Psoas muscle (tissue), 8 donors: Measurements from ENCODE around the gene AMOTL1. TPM values are rescaled to one million over a fixed set of nuclear protein-coding genes. Genes with fewer than 3 reads are reported as not detected.

Experiments used
- ATAC-seq, 4 donors: fragments of 200-7000 bp; cut with Tn5 transposase; one replicate each; pipeline ENCODE4 v1.9.1; 2020; ENCODE audit warnings: moderate library complexity in 3 of 4, mild to moderate bottlenecking in 2 of 4
- DNase-seq, 2 donors: peaks; one replicate each; pipeline ENCODE4 v3.0.0-alpha.2; 2020
- H3K27ac ChIP-seq: fragments of 200-600 bp; one replicate; pipeline ENCODE4 v1.8.0; 2022
- H3K27me3 ChIP-seq, 3 donors: fragments of 200-600 bp in 1 of 3; one replicate each; pipeline versions ENCODE4 v1.6.1 to v1.8.0; 2013 to 2022; ENCODE audit warnings: low read length in 2 of 3, mild to moderate bottlenecking in 2 of 3, moderate library complexity in 1 of 3; ENCODE audit not compliant: insufficient read depth in 3 of 3
- H3K36me3 ChIP-seq, 2 donors: fragments of 200-600 bp in 1 of 2; one replicate each; pipeline versions ENCODE4 v1.6.1 to v1.8.0; 2013 to 2022; ENCODE audit warnings: low read depth in 1 of 2, mild to moderate bottlenecking in 1 of 2, moderate library complexity in 1 of 2; ENCODE audit not compliant: insufficient read depth in 1 of 2
- H3K4me1 ChIP-seq: fragments of 200-600 bp; one replicate; pipeline ENCODE4 v1.8.0; 2022
- H3K4me3 ChIP-seq: fragments of 200-600 bp; one replicate; pipeline ENCODE4 v1.8.0; 2022; ENCODE audit warnings: mild to moderate bottlenecking
- H3K9me3 ChIP-seq: fragments of 200-600 bp; one replicate; pipeline ENCODE4 v1.8.0; 2022
- CTCF ChIP-seq: fragments of 200-600 bp; IDR thresholded peaks from one replicate; pipeline ENCODE4 v1.8.0; 2022; ENCODE audit warnings: antibody characterized with exemption
- WGBS, 3 donors: extraction: QIAGEN DNeasy Blood & Tissue Kit; methylation state at CpG; one replicate each; pipeline versions ENCODE4 v1.1.6 to v1.1.7; 2013; 5-methylcytosine and 5-hydroxymethylcytosine counted together
- intact Hi-C, 2 donors: fragments of 100-400 bp; cut with DNase I; formaldehyde crosslinking; loops; one replicate each; pipeline versions ENCODE4 v1.11.0 to v1.14.2; 2022
- polyA plus RNA-seq, 3 donors: library from polyadenylated mRNA; stranded (reverse); fragments of 200-250 nt; gene quantifications; one replicate each; pipeline ENCODE4 v1.2.3, GENCODE V29; 2013
- total RNA-seq, 4 donors: library from RNA; stranded (reverse); fragmentation: NEBNext Ultra II Directional in 2 of 4; extraction: Animal tissue kit (Norgen Biotek cat#: 25700) in 2 of 4; gene quantifications; one replicate each; pipeline versions ENCODE4 v1.2.1 to v1.2.4, GENCODE V29; 2021 to 2023
- donor health status: healthy with polysubstance abuse.
- donor health status: DM: no; HTN: no; CAD: no; lungs with moderate emphysema.
- donor health status: Bipolar disorder and iron deficiency.
- donor health status: healthy.
- donor health status: DM: yes; HTN: yes; CAD: no.
- donor health status: DM: no; HTN: no; CAD: no.
- donor health status: DM: no; HTN: no; CAD: no.
- donor health status: DM: yes; HTN: yes; CAD: no.

AMOTL1 gene
- total and polyA plus RNA-seq, 7 donors, result 46.5 to 355 (median 225) TPM

DNA sequence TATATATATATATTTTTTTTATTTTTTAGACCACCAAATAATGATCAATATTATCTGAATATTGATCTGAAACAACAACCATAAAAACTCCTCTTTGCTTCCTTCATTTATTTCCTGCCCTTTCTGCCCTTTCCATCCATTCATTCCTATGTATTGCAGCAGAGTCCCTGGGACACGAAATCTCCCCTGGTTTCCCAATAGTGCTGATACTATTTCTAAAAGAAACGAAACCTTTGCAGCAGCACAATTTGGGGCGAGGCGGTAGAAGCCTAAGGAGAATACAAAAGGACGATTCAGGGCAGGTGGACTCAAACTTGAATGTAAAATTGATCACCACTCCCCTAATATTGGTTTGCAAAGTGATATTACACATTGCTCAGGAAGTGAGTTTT is 16.9 kb upstream of the AMOTL1 start:
- peaks cover 39% of the 10 kb centered on the region for H3K4me1 ChIP-seq
- peaks cover 2 to 28% of the 10 kb centered on the region in 2 donors for H3K36me3 ChIP-seq
- H3K27me3 ChIP-seq, result no peaks in the 10 kb centered on the region
- TF ChIP-seq CTCF, result no peak
- H3K27ac ChIP-seq, result peak overlapping the region; percentile 68
- H3K4me3 ChIP-seq, result peak overlapping the region; percentile 32
- 69 to 83% (median 72%) methylated on average over 5 of the region's 5 CpGs for WGBS, 3 donors
- DNase-seq, result peak in 1 of 2 donors; percentile 14
- peak in 2 of 4 donors; percentile 63 to 79 for ATAC-seq
- H3K9me3 ChIP-seq, result no peaks in the 10 kb centered on the region
- intact Hi-C loops, result no loop called here

- no peak for DNase-seq
- no peaks in the 10 kb centered on the region for H3K9me3 ChIP-seq
- H3K27ac ChIP-seq, result no peak overlapping the region
- H3K4me3 ChIP-seq, result no peak overlapping the region
- 62 to 71% (median 62%) methylated on average over 5 of the region's 5 CpGs for WGBS, 3 donors
- TF ChIP-seq CTCF, result no peak
- H3K4me1 ChIP-seq, result peaks cover 38% of the 10 kb centered on the region
- H3K27me3 ChIP-seq, result no peaks in the 10 kb centered on the region
- ATAC-seq, result no peak
- intact Hi-C loops, result no loop called here
- peaks cover 2 to 28% of the 10 kb centered on the region in 2 donors for H3K36me3 ChIP-seq
Measured at GRCh38 chr11:94751786-94752185, 16.4 kb upstream of the AMOTL1 start.

GRCh38 chr11:94753630-94754029 is 14.5 kb upstream of the AMOTL1 start:
- intact Hi-C loops, result no loop called here
- ATAC-seq, result no peak
- Histone ChIP-seq H3K27me3 (no peaks in the 10 kb centered on the region), H3K36me3 (peaks cover 0 to 15% of the 10 kb centered on the region in 2 donors), H3K27ac (no peak overlapping the region), H3K9me3 (no peaks in the 10 kb centered on the region), H3K4me3 (no peak overlapping the region), H3K4me1 (peaks cover 33% of the 10 kb centered on the region)
- DNase-seq, result no peak
- no peak for TF ChIP-seq CTCF
- WGBS, 3 donors, result 67 to 85% (median 69%) methylated on average over 1 of the region's 1 CpG

DNA sequence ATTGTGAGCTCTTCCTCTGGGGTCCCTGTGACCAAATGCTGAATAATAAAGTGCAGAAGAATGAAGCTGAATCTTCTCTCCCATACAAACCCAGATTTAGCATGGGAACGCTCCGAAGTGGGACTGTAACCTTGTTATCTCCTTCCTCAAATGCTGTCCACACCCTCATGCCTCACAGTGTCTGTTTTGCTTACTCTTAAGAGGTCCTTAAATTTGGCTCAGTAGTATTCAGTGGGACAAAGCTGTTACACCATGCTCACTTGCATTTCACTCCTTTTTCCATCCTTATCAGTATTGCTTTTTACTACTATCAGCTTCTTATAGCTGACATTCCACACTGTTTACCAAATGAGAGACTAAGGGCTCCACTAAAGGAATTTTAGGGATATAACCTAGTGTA is 13.8 kb upstream of the AMOTL1 start:
- H3K4me1 ChIP-seq, result peaks cover 33% of the 10 kb centered on the region
- peaks cover 0 to 10% of the 10 kb centered on the region in 2 donors for H3K36me3 ChIP-seq
- TF ChIP-seq CTCF, result no peak
- ATAC-seq, result no peak
- no peak overlapping the region for H3K27ac ChIP-seq
- no peaks in the 10 kb centered on the region for H3K9me3 ChIP-seq
- 57 to 72% (median 68%) methylated on average over 2 of the region's 2 CpGs for WGBS, 3 donors
- H3K4me3 ChIP-seq, result no peak overlapping the region
- intact Hi-C loops, result no loop called here
- no peak for DNase-seq
- no peaks in the 10 kb centered on the region for H3K27me3 ChIP-seq

DNA sequence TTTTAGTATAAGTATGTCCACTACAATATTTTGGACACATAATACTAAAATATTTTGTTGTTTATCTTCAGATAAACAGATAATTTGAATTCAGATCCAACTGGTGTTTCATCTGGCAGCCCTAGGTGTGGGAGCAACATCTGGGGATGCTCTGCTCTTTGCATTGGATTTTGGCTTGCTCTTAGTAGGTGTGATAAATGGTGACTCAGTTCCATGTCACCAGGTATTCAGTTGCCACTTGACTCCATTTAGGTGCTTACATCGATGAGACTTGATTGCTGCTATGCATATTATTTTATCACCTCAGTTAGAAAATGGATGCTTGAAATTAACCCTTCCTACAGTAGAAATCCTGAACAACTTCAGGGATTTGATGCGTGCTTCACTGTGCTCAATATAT is 13.3 kb upstream of the AMOTL1 start:
- Histone ChIP-seq H3K4me1 (peaks cover 29% of the 10 kb centered on the region), H3K27ac (no peak overlapping the region), H3K36me3 (peaks cover 0 to 10% of the 10 kb centered on the region in 2 donors), H3K4me3 (no peak overlapping the region), H3K27me3 (no peaks in the 10 kb centered on the region), H3K9me3 (no peaks in the 10 kb centered on the region)
- intact Hi-C loops, result no loop called here
- DNase-seq (no peak), ATAC-seq (no peak)
- TF ChIP-seq CTCF, result no peak
- WGBS, 3 donors, result 71 to 88% (median 84%) methylated on average over 2 of the region's 2 CpGs
